ENCODE results near the gene OR4D6. TPM values are rescaled to one million over a fixed set of nuclear protein-coding genes. Genes with fewer than 3 reads are reported as not detected.

Gene OR4D6
- total RNA-seq, 1 experiment from 2014 or later, result not detected

DNA sequence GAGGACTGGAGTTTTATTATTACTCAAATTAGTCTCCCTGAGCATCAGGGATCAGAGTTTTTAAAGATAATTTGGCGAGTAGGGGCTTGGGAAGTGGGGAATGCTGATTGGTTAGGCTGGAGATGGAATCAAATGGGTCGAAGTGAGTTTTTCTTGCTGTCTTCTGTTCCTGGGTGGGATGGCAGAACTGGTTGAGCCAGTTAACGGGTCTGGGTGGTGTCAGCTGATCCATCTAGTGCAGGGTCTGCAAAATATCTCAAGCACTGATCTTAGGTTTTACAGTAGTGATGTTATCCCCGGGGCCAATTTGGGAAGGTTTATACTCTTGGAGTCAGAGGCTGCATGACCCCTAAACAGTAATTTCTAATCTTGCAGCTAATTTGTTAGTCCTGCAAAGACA, 31.6 kb upstream of the OR4D6 start:
- WGBS (ENCODE audit: extremely low coverage, insufficient read length, low lambda C conversion rate), result no CpG with 5 or more reads among the region's 4 CpGs
- Mint-ChIP-seq H3K27me3 (ENCODE audit: low read depth) (no peaks in the 10 kb centered on the region), H3K27ac (no peak overlapping the region), H3K9me3 (peaks cover 0 to 4% of the 10 kb centered on the region in 2 experiments; a peak in 4 of 5 replicates), H3K4me3 (no peak overlapping the region; a peak in 1 of 5 replicates), H3K4me1 (peaks cover 26 to 28% of the 10 kb centered on the region in 2 experiments), H3K36me3 (ENCODE audit: insufficient read depth in 1 of 3, low read depth in 3 of 3) (no peaks in the 10 kb centered on the region)
- no peak overlapping the region for H4K91ac ChIP-seq (ENCODE audit: insufficient read length, low read depth, low read length)
- no peak overlapping the region for H3K18ac ChIP-seq (ENCODE audit: insufficient read length, low read depth, low read length)
- no peaks in the 10 kb centered on the region for H4K20me1 ChIP-seq (ENCODE audit: control insufficient read depth, insufficient read depth, insufficient read length)
- TF ChIP-seq, protein P1, sequence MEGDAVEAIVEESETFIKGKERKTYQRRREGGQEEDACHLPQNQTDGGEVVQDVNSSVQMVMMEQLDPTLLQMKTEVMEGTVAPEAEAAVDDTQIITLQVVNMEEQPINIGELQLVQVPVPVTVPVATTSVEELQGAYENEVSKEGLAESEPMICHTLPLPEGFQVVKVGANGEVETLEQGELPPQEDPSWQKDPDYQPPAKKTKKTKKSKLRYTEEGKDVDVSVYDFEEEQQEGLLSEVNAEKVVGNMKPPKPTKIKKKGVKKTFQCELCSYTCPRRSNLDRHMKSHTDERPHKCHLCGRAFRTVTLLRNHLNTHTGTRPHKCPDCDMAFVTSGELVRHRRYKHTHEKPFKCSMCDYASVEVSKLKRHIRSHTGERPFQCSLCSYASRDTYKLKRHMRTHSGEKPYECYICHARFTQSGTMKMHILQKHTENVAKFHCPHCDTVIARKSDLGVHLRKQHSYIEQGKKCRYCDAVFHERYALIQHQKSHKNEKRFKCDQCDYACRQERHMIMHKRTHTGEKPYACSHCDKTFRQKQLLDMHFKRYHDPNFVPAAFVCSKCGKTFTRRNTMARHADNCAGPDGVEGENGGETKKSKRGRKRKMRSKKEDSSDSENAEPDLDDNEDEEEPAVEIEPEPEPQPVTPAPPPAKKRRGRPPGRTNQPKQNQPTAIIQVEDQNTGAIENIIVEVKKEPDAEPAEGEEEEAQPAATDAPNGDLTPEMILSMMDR (conservative IDR thresholded peaks at IDR 0.05), result no peak
- H3K27me3 ChIP-seq (ENCODE audit: insufficient read depth, low read length), result no peaks in the 10 kb centered on the region
- no peak overlapping the region for H3T11ph ChIP-seq (ENCODE audit: low read length)
- no peaks in the 10 kb centered on the region for H3K79me1 ChIP-seq (ENCODE audit: insufficient read depth, low read depth, low read length, poor library complexity, severe bottlenecking)
- no peak overlapping the region for H3K56ac ChIP-seq (ENCODE audit: insufficient read length, low read depth, low read length)
- no peak overlapping the region for H2BK120ac ChIP-seq (ENCODE audit: low read depth, low read length, poor library complexity, severe bottlenecking)
- no peak overlapping the region for H3K4ac ChIP-seq (ENCODE audit: low read depth, low read length)
- H3K14ac ChIP-seq (ENCODE audit: insufficient read depth, low read length), result no peak overlapping the region
- H2AK5ac ChIP-seq (ENCODE audit: insufficient read length, low read length), result no peak overlapping the region
- H3K23ac ChIP-seq (ENCODE audit: insufficient read length, low read depth, low read length), result no peak overlapping the region
- no peak for DNase-seq
- no peak overlapping the region for H2BK5ac ChIP-seq (ENCODE audit: insufficient read length, low read length)
- H3K4me1 ChIP-seq (ENCODE audit: insufficient read depth, low read length), result peaks cover 5% of the 10 kb centered on the region; the same call in 1 of the 2 replicates
- H3K4me2 ChIP-seq (ENCODE audit: insufficient read depth, insufficient read length, low read length), result no peak overlapping the region
- H4K8ac ChIP-seq (replicated peaks; ENCODE audit: insufficient read length, low read depth, low read length), result no peak overlapping the region
- H2BK12ac ChIP-seq (ENCODE audit: insufficient read length, low read depth, low read length), result no peak overlapping the region
- H3K27ac ChIP-seq (ENCODE audit: insufficient read length, low read depth, low read length), result no peak overlapping the region
- no peak overlapping the region for H2BK15ac ChIP-seq (ENCODE audit: low read depth, low read length)
- no peak overlapping the region for H2BK20ac ChIP-seq (ENCODE audit: low read depth, low read length, poor library complexity, severe bottlenecking)
- H3K23me2 ChIP-seq (ENCODE audit: insufficient read length, low read depth, low read length, poor library complexity, severe bottlenecking), result no peaks in the 10 kb centered on the region
- H3K9me3 ChIP-seq (ENCODE audit: control insufficient read depth, low read depth, low read length), result no peaks in the 10 kb centered on the region
- no peak overlapping the region for H4K5ac ChIP-seq (ENCODE audit: insufficient read length, low read depth, low read length)
- no peak overlapping the region for H2AFZ ChIP-seq (ENCODE audit: low read length)
- no peak overlapping the region for H3K9ac ChIP-seq (ENCODE audit: extremely low read depth, insufficient read length, low read length)
- no peaks in the 10 kb centered on the region for H3K79me2 ChIP-seq (ENCODE audit: insufficient read depth, low read length)
